HG03460 (cell line): ENCODE measurements around the gene ADAMTSL1.

Source experiments
- ATAC-seq: cut with Tn5 transposase; IDR thresholded peaks from one replicate; pipeline ENCODE4 v1.9.1; 2021; ENCODE audit not compliant: unreplicated experiment

The ADAMTSL1 gene

GRCh38 chr9:18798508-18799290 lies 324.7 kb downstream of the ADAMTSL1 start:
- no peak for ATAC-seq

- ATAC-seq, result no peak
These were observed 325.5 kb downstream of the ADAMTSL1 start for GRCh38 chr9:18799428-18799827.

GRCh38 chr9:18800579-18800978 lies 326.6 kb downstream of the ADAMTSL1 start:
- ATAC-seq, result no peak

GRCh38 chr9:18805386-18805785 lies 331.4 kb downstream of the ADAMTSL1 start:
- ATAC-seq, result no peak

GRCh38 chr9:18806232-18807080 lies 332.5 kb downstream of the ADAMTSL1 start:
- ATAC-seq, result no peak

- ATAC-seq, result no peak
These were observed 336.6 kb downstream of the ADAMTSL1 start for GRCh38 chr9:18810581-18810980.

- no peak for ATAC-seq
These were observed 337.2 kb downstream of the ADAMTSL1 start for GRCh38 chr9:18811171-18811570.

GRCh38 chr9:18819418-18819817 lies 345.5 kb downstream of the ADAMTSL1 start:
- ATAC-seq, result no peak

- ATAC-seq, result no peak
These were observed 346.7 kb downstream of the ADAMTSL1 start for GRCh38 chr9:18820566-18821095.

GRCh38 chr9:18821788-18822187 lies 347.8 kb downstream of the ADAMTSL1 start:
- ATAC-seq, result no peak

- ATAC-seq, result no peak
These were observed 348.9 kb downstream of the ADAMTSL1 start for GRCh38 chr9:18822850-18823249.

- ATAC-seq, result no peak
These were observed 350.2 kb downstream of the ADAMTSL1 start for GRCh38 chr9:18824095-18824666.

- no peak for ATAC-seq
These were observed 351.8 kb downstream of the ADAMTSL1 start for GRCh38 chr9:18825656-18826170.

GRCh38 chr9:18826248-18826647 lies 352.3 kb downstream of the ADAMTSL1 start:
- no peak for ATAC-seq

GRCh38 chr9:18829066-18829465 lies 355.1 kb downstream of the ADAMTSL1 start:
- no peak for ATAC-seq

GRCh38 chr9:18829873-18830272 lies 355.9 kb downstream of the ADAMTSL1 start:
- no peak for ATAC-seq

- peak; percentile 59 for ATAC-seq
These were observed 360.9 kb downstream of the ADAMTSL1 start for GRCh38 chr9:18834740-18835361.

GRCh38 chr9:18837402-18837801 lies 363.4 kb downstream of the ADAMTSL1 start:
- ATAC-seq, result no peak

GRCh38 chr9:18847576-18848275 lies 373.8 kb downstream of the ADAMTSL1 start:
- no peak for ATAC-seq

GRCh38 chr9:18848657-18849056 lies 374.7 kb downstream of the ADAMTSL1 start:
- no peak for ATAC-seq
